H1 (cell line): ENCODE data around the gene POLL. TPM values are rescaled to one million over a fixed set of nuclear protein-coding genes. Genes with fewer than 3 reads are reported as not detected.

ENCODE experiments used
- ATF3 ChIP-seq: IDR thresholded peaks from 2 replicates; pipeline ENCODE4 v1.6.1; 2011; ENCODE audit warnings: low read depth, mild to moderate bottlenecking, low read length; ENCODE audit not compliant: insufficient read depth
- CTBP2 ChIP-seq: IDR thresholded peaks from 2 replicates; pipeline ENCODE4 v1.7.0; 2011; ENCODE audit warnings: borderline replicate concordance, mild to moderate bottlenecking, moderate library complexity, mixed read lengths, low read length; ENCODE audit not compliant: insufficient read depth, insufficient read length
- EGR1 ChIP-seq: IDR thresholded peaks from 2 replicates; pipeline ENCODE4 v1.6.1; 2011; ENCODE audit warnings: low read depth, low read length, borderline replicate concordance
- KDM4A ChIP-seq: IDR thresholded peaks from one replicate; pipeline ENCODE4 v1.7.1; 2012; ENCODE audit warnings: low read depth, mild to moderate bottlenecking, moderate library complexity, low read length, inconsistent platforms; ENCODE audit not compliant: severe bottlenecking
- KDM5A ChIP-seq: fragments of 200-600 bp; IDR thresholded peaks from 2 replicates; pipeline ENCODE4 v1.7.1; 2012; ENCODE audit warnings: mild to moderate bottlenecking, low read length, inconsistent platforms, mixed read lengths
- NANOG ChIP-seq: IDR thresholded peaks from 2 replicates; pipeline ENCODE4 v1.6.1; 2011; ENCODE audit warnings: low read length, low read depth, mild to moderate bottlenecking, inconsistent platforms; ENCODE audit not compliant: insufficient read depth, poor library complexity, severe bottlenecking
- POLR2A ChIP-seq, 2 experiments: IDR thresholded peaks; 1 replicate in 1 of 2; 2 replicates in 1 of 2; pipeline ENCODE4 v1.6.1; 2011; ENCODE audit warnings: low read depth in 2 of 2, low read length in 2 of 2, mild to moderate bottlenecking in 2 of 2; ENCODE audit errors: control extremely low read depth in 1 of 2
- RAD21 ChIP-seq, 2 experiments: IDR thresholded peaks in 1 of 2; conservative IDR thresholded peaks in 1 of 2; 2 replicates each; pipeline ENCODE4 v1.6.1; 2011; ENCODE audit warnings: low read depth in 2 of 2, low read length in 2 of 2, improper control_type of control experiment in 1 of 2, inconsistent platforms in 1 of 2, mild to moderate bottlenecking in 1 of 2, moderate library complexity in 1 of 2
- SP4 ChIP-seq: IDR thresholded peaks from 2 replicates; pipeline ENCODE4 v1.6.1; 2012; ENCODE audit warnings: low read length, inconsistent platforms
- TBP ChIP-seq: IDR thresholded peaks from 2 replicates; pipeline ENCODE4 v1.6.1; 2011; ENCODE audit warnings: low read depth, low read length, improper control_type of control experiment
- polyA plus RNA-seq, 7 experiments: library from polyadenylated mRNA; depleted of rRNA in 3 of 7; stranded (reverse) in 5 of 7; unstranded in 2 of 7; fragments of >200 nt in 5 of 7; fragments of 200-250 nt in 2 of 7; gene quantifications; 1 replicate in 5 of 7; 2 replicates in 1 of 7; 4 replicates in 1 of 7; pipeline versions ENCODE4 v1.2.1 to v1.2.3, GENCODE V29; 2011 to 2013; ENCODE audit warnings: missing spikeins in 2 of 7, mixed read lengths in 2 of 7
- total RNA-seq: library from RNA; stranded (reverse); fragmentation: NEBNext Ultra II Directional; extraction: Animal tissue kit (Norgen Biotek cat#: 25700); gene quantifications from 2 replicates; pipeline ENCODE4 v1.2.1, GENCODE V29; 2021

Gene POLL
- total and polyA plus RNA-seq, 2 of the 8 experiments (the other 6 are each of a cell fraction or from before 2014, with no cell fraction given), result 26.1 to 45.9 TPM

GRCh38 chr10:101558671-101559595 lies 29.1 kb downstream of the POLL start (continued):
- no peak for TF ChIP-seq NANOG
- no peak for TF ChIP-seq ATF3
- TF ChIP-seq TBP, result no peak
- no peak for TF ChIP-seq KDM4A
- no peak for TF ChIP-seq CTBP2
- no peak for TF ChIP-seq KDM5A
- no peak for TF ChIP-seq POLR2A (IDR thresholded peaks at IDR 0.05; ENCODE audit: control extremely low read depth in 1 of 2, low read depth in 2 of 2, low read length in 2 of 2)
- TF ChIP-seq EGR1, result no peak
- no peak for TF ChIP-seq SP4
- no peak for TF ChIP-seq RAD21 (IDR thresholded peaks at IDR 0.05 in 1 of 2, conservative IDR thresholded peaks at IDR 0.05 in 1 of 2; ENCODE audit: low read depth in 2 of 2, low read length in 2 of 2)
- TF ChIP-seq, all 59 proteins: peak for 0
